Keratinocyte (primary cell): ENCODE measurements around the gene ATP2C1. TPM values are rescaled to one million over a fixed set of nuclear protein-coding genes. Genes with fewer than 3 reads are reported as not detected.

ENCODE experiments used
- DNase-seq: peaks from one replicate; pipeline ENCODE4 v3.0.0-alpha.2; 2011; ENCODE audit warnings: low read depth, missing footprints, low spot score
- FAIRE-seq: peaks from 2 replicates; lab custom pipeline; 2011; peaks lifted over from hg19 to GRCh38; lab: Jason Lieb, UNC
- H2AFZ ChIP-seq: 2 replicates; pipeline ENCODE4 v1.6.0; 2012; ENCODE audit warnings: low read length, control low read depth, inconsistent platforms; ENCODE audit not compliant: control insufficient read depth
- H3K27ac ChIP-seq: 2 replicates; pipeline ENCODE4 v1.5.1; 2011; ENCODE audit warnings: low read length; ENCODE audit not compliant: control insufficient read depth, insufficient read depth
- H3K27me3 ChIP-seq: 3 replicates; pipeline ENCODE4 v1.6.0; 2011; ENCODE audit warnings: low read length; ENCODE audit not compliant: control insufficient read depth, insufficient read depth; ENCODE audit errors: extremely low read depth
- H3K36me3 ChIP-seq, 2 experiments: 2 replicates in 1 of 2; 3 replicates in 1 of 2; pipeline ENCODE4 v1.5.1; 2011; ENCODE audit warnings: low read length in 2 of 2, mild to moderate bottlenecking in 1 of 2; ENCODE audit not compliant: control insufficient read depth in 2 of 2, insufficient read depth in 2 of 2; ENCODE audit errors: extremely low read depth in 1 of 2
- H3K4me1 ChIP-seq: 3 replicates; pipeline ENCODE4 v1.5.1; 2011; ENCODE audit warnings: low read length; ENCODE audit not compliant: control insufficient read depth, insufficient read depth; ENCODE audit errors: extremely low read depth
- H3K4me2 ChIP-seq: 3 replicates; pipeline ENCODE4 v1.6.0; 2011; ENCODE audit warnings: low read depth, low read length; ENCODE audit not compliant: control insufficient read depth, insufficient read depth; ENCODE audit errors: extremely low read depth
- H3K4me3 ChIP-seq, 3 experiments: fragments of 200-600 bp in 1 of 3; sonication (generic) in 1 of 3; 2 replicates in 2 of 3; 3 replicates in 1 of 3; pipeline ENCODE4 v1.5.1; 2011 to 2016; ENCODE audit warnings: low read length in 3 of 3, mild to moderate bottlenecking in 3 of 3, control low read depth in 2 of 3, inconsistent platforms in 1 of 3, low read depth in 1 of 3, mixed read lengths in 1 of 3, mixed run types in 1 of 3, moderate library complexity in 1 of 3; ENCODE audit not compliant: control insufficient read depth in 2 of 3, insufficient read depth in 2 of 3; ENCODE audit errors: extremely low read depth in 1 of 3
- H3K79me2 ChIP-seq: 2 replicates; pipeline ENCODE4 v1.6.0; 2012; ENCODE audit warnings: low read length; ENCODE audit not compliant: control insufficient read depth, insufficient read depth
- H3K9ac ChIP-seq: 3 replicates; pipeline ENCODE4 v1.6.0; 2011; ENCODE audit warnings: low read length; ENCODE audit not compliant: control insufficient read depth, insufficient read depth; ENCODE audit errors: extremely low read depth
- H3K9me1 ChIP-seq: 3 replicates; pipeline ENCODE4 v1.6.0; 2011; ENCODE audit warnings: low read length; ENCODE audit not compliant: control insufficient read depth, insufficient read depth; ENCODE audit errors: extremely low read depth
- H3K9me3 ChIP-seq: 2 replicates; pipeline ENCODE4 v1.5.1; 2012; ENCODE audit warnings: low read depth, low read length; ENCODE audit not compliant: control insufficient read depth
- H4K20me1 ChIP-seq: 3 replicates; pipeline ENCODE4 v1.6.0; 2011; ENCODE audit warnings: low read length; ENCODE audit not compliant: control insufficient read depth, insufficient read depth; ENCODE audit errors: extremely low read depth
- CTCF ChIP-seq, 3 experiments: IDR thresholded peaks in 1 of 3; conservative IDR thresholded peaks in 1 of 3; optimal IDR thresholded peaks in 1 of 3; 2 replicates in 2 of 3; 3 replicates in 1 of 3; pipeline versions ENCODE3 to v1.5.1; 2011; ENCODE audit warnings: low read length in 3 of 3, mild to moderate bottlenecking in 3 of 3, moderate library complexity in 2 of 3, control low read depth in 1 of 3, inconsistent platforms in 1 of 3; ENCODE audit not compliant: insufficient read depth in 2 of 3; ENCODE audit errors: extremely low read depth in 1 of 3
- EZH2 ChIP-seq: IDR thresholded peaks from one replicate; pipeline ENCODE4 v1.6.1; 2012; ENCODE audit warnings: inconsistent platforms, mild to moderate bottlenecking, low read length, moderate library complexity
- dilution Hi-C: fragments of 300-500 bp; cut with MboI; formaldehyde crosslinking; loops from one replicate; pipeline ENCODE4 v1.7.0; 2020; ENCODE audit warnings: low sequenced_read_pairs; ENCODE audit not compliant: extremely low pct_ligation_motif_present
- polyA plus RNA-seq, 5 experiments: library from polyadenylated mRNA; depleted of rRNA in 3 of 5; stranded (reverse) in 3 of 5; stranded (forward) in 1 of 5; unstranded in 1 of 5; fragments of >200 nt; gene quantifications; 1 replicate in 1 of 5; 2 replicates in 3 of 5; 3 replicates in 1 of 5; pipeline versions ENCODE4 v1.2.1 to v1.2.3, GENCODE V29; 2011 to 2012; ENCODE audit warnings: missing spikeins in 2 of 5, low read depth in 1 of 5, low replicate concordance in 1 of 5

The ATP2C1 gene
- polyA plus RNA-seq, 1 donor (not counting 4 experiments of a cell fraction or from before 2014, with no cell fraction given), result 141 TPM

- Histone ChIP-seq H3K9me1 (no peaks in the 10 kb centered on the region), H3K27ac (no peak overlapping the region), H4K20me1 (no peaks in the 10 kb centered on the region), H3K79me2 (no peaks in the 10 kb centered on the region), H3K4me2 (no peak overlapping the region), H3K4me3 (no peak overlapping the region), H3K36me3 (peaks cover 11% of the 10 kb centered on the region in 2 experiments), H2AFZ (no peak overlapping the region), H3K4me1 (no peaks in the 10 kb centered on the region), H3K9ac (no peak overlapping the region), H3K9me3 (no peaks in the 10 kb centered on the region), H3K27me3 (no peaks in the 10 kb centered on the region)
- TF ChIP-seq EZH2 (no peak), CTCF (optimal IDR thresholded peaks at IDR 0.05 in 1 of 3, IDR thresholded peaks at IDR 0.05 in 1 of 3, conservative IDR thresholded peaks at IDR 0.05 in 1 of 3; ENCODE audit: extremely low read depth in 1 of 3, insufficient read depth in 2 of 3, low read length in 3 of 3) (no peak)
- no peak for DNase-seq
- dilution Hi-C loops, result no loop called here
- FAIRE-seq, result no peak
Observed at GRCh38 chr3:131009698-131010097, 115.8 kb downstream of the ATP2C1 start.

GRCh38 chr3:131018970-131019369 is 125.1 kb downstream of the ATP2C1 start:
- FAIRE-seq, result no peak
- TF ChIP-seq CTCF (optimal IDR thresholded peaks at IDR 0.05 in 1 of 3, IDR thresholded peaks at IDR 0.05 in 1 of 3, conservative IDR thresholded peaks at IDR 0.05 in 1 of 3; ENCODE audit: extremely low read depth in 1 of 3, insufficient read depth in 2 of 3, low read length in 3 of 3) (no peak), EZH2 (no peak)

More at GRCh38 chr3:131018970-131019369, 125.1 kb downstream of the ATP2C1 start:
- no peaks in the 10 kb centered on the region for H3K9me1 ChIP-seq
- H3K4me1 ChIP-seq, result no peaks in the 10 kb centered on the region
- no peak overlapping the region for H3K4me2 ChIP-seq
- H3K27me3 ChIP-seq, result no peaks in the 10 kb centered on the region
- no peak overlapping the region for H3K27ac ChIP-seq
- dilution Hi-C loops, result no loop called here
- no peak overlapping the region for H3K4me3 ChIP-seq
- H2AFZ ChIP-seq, result no peak overlapping the region
- no peaks in the 10 kb centered on the region for H3K9me3 ChIP-seq
- no peak overlapping the region for H3K9ac ChIP-seq
- H4K20me1 ChIP-seq, result no peaks in the 10 kb centered on the region
- peaks cover 0 to 4% of the 10 kb centered on the region in 2 experiments for H3K36me3 ChIP-seq
- DNase-seq, result no peak
- H3K79me2 ChIP-seq, result no peaks in the 10 kb centered on the region
